Erythroblast (primary cell): ENCODE results near the gene SH2D6.

Experiments used
- GATA1 ChIP-seq: IDR thresholded peaks from 2 replicates; pipeline ENCODE4 v1.6.1; 2011; ENCODE audit warnings: low read depth, mild to moderate bottlenecking, control low read depth, low read length, moderate library complexity
- POLR2A ChIP-seq: IDR thresholded peaks from 2 replicates; pipeline ENCODE4 v1.6.1; 2011; ENCODE audit warnings: mild to moderate bottlenecking, low read length

GRCh38 chr2:85410584-85411404 lies 7.7 kb upstream of the SH2D6 start:
- TF ChIP-seq POLR2A: no peak
- no peak for TF ChIP-seq GATA1
